ENCODE measurements around the gene IGSF9B. TPM values are rescaled to one million over a fixed set of nuclear protein-coding genes. Genes with fewer than 3 reads are reported as not detected.

The IGSF9B gene
- total and polyA plus RNA-seq, 3 experiments from 2014 or later: 1.4 to 15.2 (median 12.2) TPM

DNA sequence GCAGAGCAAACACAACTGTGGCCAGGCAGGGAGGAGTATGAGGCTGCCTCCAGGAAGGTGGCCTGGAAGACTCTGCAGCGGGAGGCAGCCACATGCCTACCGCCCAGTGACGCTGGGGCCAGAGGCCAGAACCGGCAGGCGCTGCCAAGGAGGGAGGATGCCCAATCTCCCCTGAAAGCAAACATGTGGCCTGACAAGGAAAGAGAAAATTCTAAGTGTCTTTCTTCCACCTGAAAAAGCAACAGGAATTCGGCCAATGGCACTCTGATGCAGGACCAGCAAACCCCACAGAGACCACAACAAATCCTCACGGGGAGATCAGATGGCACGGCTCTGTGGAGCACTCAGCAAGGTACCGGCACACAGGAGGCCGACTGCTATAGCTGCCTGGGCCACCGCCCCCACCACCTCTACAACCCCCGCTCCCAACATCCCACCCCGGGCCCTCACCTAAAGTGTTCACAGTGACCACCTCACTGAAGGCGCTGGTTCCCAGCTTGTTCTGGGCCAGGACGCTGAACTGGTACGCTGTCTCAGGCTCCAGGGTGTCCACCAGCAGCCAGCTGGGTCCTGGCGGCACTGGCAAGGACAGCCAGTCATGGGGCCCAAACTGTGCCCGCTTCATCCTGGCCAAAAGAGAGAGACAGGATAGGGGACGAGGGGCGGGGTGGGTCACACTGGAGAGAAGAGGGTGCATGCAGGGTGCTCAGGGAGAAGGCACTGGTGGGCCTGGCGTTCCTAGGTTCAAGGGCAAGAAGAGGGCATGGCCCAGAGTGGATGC is 30.1 kb downstream of the IGSF9B start:
- peaks cover 2 to 28% (median 5%) of the 10 kb centered on the region in 3 donors for H3K36me3 Mint-ChIP-seq
- no peaks in the 10 kb centered on the region for H3K9me3 Mint-ChIP-seq
- peaks cover 26% of the 10 kb centered on the region for H3K4me1 ChIP-seq (ENCODE audit: insufficient read depth, low read length)
- H3K4me1 Mint-ChIP-seq: peaks cover 16 to 20% (median 19%) of the 10 kb centered on the region in 3 donors
- no peaks in the 10 kb centered on the region for H3K27me3 Mint-ChIP-seq
- H3K4me3 ChIP-seq (ENCODE audit: low read length): no peak overlapping the region
- POLR2A ChIA-PET: no interaction called here
- H3K9me3 ChIP-seq (ENCODE audit: low read length): no peaks in the 10 kb centered on the region
- H3K4me3 Mint-ChIP-seq: no peak overlapping the region
- CTCF ChIA-PET: interaction anchor here (0.7 to 2.8 kb wide), 12 partner anchors 10 to 214 kb away, joined by 3 to 31 read pairs (median 8); no protein-coding TSS in a partner anchor
- no peaks in the 10 kb centered on the region for H3K36me3 ChIP-seq (ENCODE audit: insufficient read depth, low read length)
- no peak overlapping the region for H3K27ac ChIP-seq (ENCODE audit: low read depth, low read length)
- H3K27me3 ChIP-seq (ENCODE audit: insufficient read depth, low read length, poor library complexity, severe bottlenecking): no peaks in the 10 kb centered on the region
- no peak for DNase-seq
- no peak overlapping the region for H3K27ac Mint-ChIP-seq

DNA sequence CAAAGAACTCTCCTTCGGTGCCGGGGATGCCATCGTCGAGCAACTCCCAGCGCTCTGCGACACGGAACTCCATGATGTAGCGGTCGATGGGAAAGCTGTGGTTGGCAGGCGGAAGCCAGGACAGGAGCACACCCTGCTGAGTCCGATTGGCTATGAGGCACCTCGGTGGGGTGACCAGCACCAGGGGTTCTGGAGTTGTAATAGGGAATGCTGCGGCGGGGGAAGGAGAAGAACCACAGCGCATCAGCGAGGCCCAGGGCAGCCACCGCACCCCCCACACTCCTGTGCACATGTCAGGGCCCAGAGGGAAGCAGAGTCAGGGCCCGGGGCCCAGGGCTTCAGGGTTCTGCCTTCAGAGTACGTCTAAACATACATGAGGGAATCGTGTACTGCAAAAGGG is 31.0 kb downstream of the IGSF9B start:
- Histone ChIP-seq H3K4me1 (ENCODE audit: insufficient read depth, low read length) (peaks cover 26% of the 10 kb centered on the region), H3K27ac (ENCODE audit: low read depth, low read length) (no peak overlapping the region), H3K27me3 (ENCODE audit: insufficient read depth, low read length, poor library complexity, severe bottlenecking) (no peaks in the 10 kb centered on the region), H3K36me3 (ENCODE audit: insufficient read depth, low read length) (no peaks in the 10 kb centered on the region), H3K9me3 (ENCODE audit: low read length) (no peaks in the 10 kb centered on the region), H3K4me3 (ENCODE audit: low read length) (no peak overlapping the region)
- Mint-ChIP-seq H3K27me3 (no peaks in the 10 kb centered on the region), H3K4me3 (no peak overlapping the region), H3K9me3 (no peaks in the 10 kb centered on the region), H3K27ac (no peak overlapping the region), H3K36me3 (peaks cover 5 to 36% (median 6%) of the 10 kb centered on the region in 3 donors), H3K4me1 (peaks cover 16 to 20% (median 19%) of the 10 kb centered on the region in 3 donors)
- no peak for DNase-seq
- POLR2A ChIA-PET: no interaction called here
- CTCF ChIA-PET: no interaction called here

DNA sequence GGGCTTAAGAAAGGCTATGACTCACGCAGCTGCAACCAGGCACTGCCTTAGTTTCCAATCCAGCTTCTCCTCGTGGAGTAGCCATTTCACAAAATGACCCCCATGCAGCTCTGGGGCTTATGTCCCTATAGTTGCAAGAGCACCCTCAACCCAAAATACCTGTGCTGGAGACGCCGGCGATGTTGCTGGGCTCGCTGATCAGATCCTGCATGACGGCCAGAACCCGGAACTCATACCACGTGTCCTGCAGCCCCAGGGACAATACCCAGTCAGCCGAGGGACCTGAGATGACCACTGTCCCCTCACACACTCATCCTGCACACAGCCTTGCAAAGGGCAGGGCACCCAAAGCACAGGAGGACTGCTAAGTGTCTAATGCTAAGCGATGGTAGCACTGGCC is 32.1 kb downstream of the IGSF9B start:
- CTCF ChIA-PET: no interaction called here
- H3K36me3 Mint-ChIP-seq: peaks cover 5 to 38% (median 6%) of the 10 kb centered on the region in 3 donors
- POLR2A ChIA-PET: no interaction called here

DNA sequence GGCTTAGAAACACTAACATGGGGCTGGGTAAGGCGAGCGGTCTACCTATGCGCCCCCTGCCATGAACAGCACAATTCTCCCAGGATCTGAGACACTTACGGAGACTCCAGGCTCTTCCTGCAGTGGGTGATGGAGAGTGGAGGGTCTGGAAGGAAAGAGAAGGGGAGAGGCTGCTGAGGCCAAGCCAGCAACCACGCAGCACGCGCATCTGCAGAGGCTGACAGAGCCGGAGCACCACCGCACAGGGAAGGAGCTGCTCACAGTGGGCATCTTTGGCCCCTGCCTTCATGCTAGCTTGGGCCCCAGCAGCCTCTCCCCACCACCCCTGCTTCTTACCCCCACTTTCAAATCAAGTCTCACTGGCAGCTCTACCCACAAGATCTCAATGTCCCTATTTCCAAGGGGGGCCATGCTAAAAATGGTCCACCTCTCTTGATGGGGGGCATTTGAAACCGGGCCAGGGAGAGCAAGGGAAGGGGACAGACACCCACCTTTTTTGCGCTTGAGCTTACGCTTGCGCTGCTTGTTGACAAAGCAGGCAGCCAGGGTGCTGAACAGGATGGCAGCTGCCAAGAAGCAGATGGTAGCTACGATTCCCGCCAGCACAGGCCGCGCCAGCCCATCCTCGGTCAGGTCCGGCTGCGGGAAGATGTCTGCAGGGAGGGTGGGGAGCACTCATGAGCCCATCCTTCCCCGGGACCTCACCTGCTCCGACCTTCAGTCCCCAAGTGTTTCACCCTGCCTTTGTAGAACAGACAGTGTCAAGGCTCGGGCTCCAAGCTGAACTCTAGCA is 34.5 kb downstream of the IGSF9B start:
- peaks cover 5 to 38% (median 6%) of the 10 kb centered on the region in 3 donors for H3K36me3 Mint-ChIP-seq

More for the DNA sequence above, 32.1 kb downstream of the IGSF9B start:
- no peak for DNase-seq
- Histone ChIP-seq H3K36me3 (ENCODE audit: insufficient read depth, low read length) (no peaks in the 10 kb centered on the region), H3K4me1 (ENCODE audit: insufficient read depth, low read length) (peaks cover 23% of the 10 kb centered on the region), H3K9me3 (ENCODE audit: low read length) (no peaks in the 10 kb centered on the region), H3K27ac (ENCODE audit: low read depth, low read length) (no peak overlapping the region), H3K4me3 (ENCODE audit: low read length) (no peak overlapping the region), H3K27me3 (ENCODE audit: insufficient read depth, low read length, poor library complexity, severe bottlenecking) (no peaks in the 10 kb centered on the region)
- no peaks in the 10 kb centered on the region for H3K9me3 Mint-ChIP-seq
- H3K4me1 Mint-ChIP-seq: peaks cover 16 to 20% (median 19%) of the 10 kb centered on the region in 3 donors
- H3K4me3 Mint-ChIP-seq: no peak overlapping the region
- H3K27ac Mint-ChIP-seq: no peak overlapping the region
- no peaks in the 10 kb centered on the region for H3K27me3 Mint-ChIP-seq

DNA sequence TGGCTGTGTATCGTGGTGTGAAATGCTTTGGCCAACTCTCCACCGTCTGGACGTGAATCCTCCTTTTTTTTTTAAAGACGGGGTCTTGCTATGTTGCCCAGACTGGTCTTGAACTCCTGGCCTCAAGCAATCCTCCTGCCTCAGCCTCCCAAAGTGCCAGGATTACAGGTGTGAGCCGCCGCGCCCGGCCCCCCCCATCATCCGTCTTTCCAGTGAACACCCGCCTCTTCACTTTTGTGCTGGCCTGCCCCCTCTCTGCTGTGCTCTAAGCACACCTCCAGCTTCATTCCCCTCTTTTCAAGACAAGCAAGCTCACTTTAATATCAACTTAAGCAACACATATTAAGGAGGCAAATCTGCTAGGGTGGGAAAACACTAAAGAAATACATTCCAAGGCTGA is 35.3 kb downstream of the IGSF9B start:
- CTCF ChIA-PET: no interaction called here
- H3K4me1 ChIP-seq (ENCODE audit: insufficient read depth, low read length): no peaks in the 10 kb centered on the region
- peaks cover 5 to 38% (median 6%) of the 10 kb centered on the region in 3 donors for H3K36me3 Mint-ChIP-seq
- H3K4me3 Mint-ChIP-seq: no peak overlapping the region
- H3K4me3 ChIP-seq (ENCODE audit: low read length): no peak overlapping the region
- no peaks in the 10 kb centered on the region for H3K9me3 ChIP-seq (ENCODE audit: low read length)
- no peaks in the 10 kb centered on the region for H3K27me3 ChIP-seq (ENCODE audit: insufficient read depth, low read length, poor library complexity, severe bottlenecking)
- H3K36me3 ChIP-seq (ENCODE audit: insufficient read depth, low read length): no peaks in the 10 kb centered on the region
- POLR2A ChIA-PET: no interaction called here
- no peak for DNase-seq
- H3K4me1 Mint-ChIP-seq: peaks cover 0 to 7% (median 4%) of the 10 kb centered on the region in 3 donors
- no peaks in the 10 kb centered on the region for H3K9me3 Mint-ChIP-seq
- H3K27ac ChIP-seq (ENCODE audit: low read depth, low read length): no peak overlapping the region
- peak overlapping the region in 2 of 8 donors; percentile 18 to 54 for H3K27ac Mint-ChIP-seq
- no peaks in the 10 kb centered on the region for H3K27me3 Mint-ChIP-seq

More for the DNA sequence above, 34.5 kb downstream of the IGSF9B start:
- H3K9me3 ChIP-seq (ENCODE audit: low read length): no peaks in the 10 kb centered on the region
- DNase-seq: no peak
- H3K4me1 Mint-ChIP-seq: peaks cover 0 to 8% (median 5%) of the 10 kb centered on the region in 3 donors
- H3K27ac Mint-ChIP-seq: peak overlapping the region in 1 of 8 donors; percentile 54
- H3K4me3 Mint-ChIP-seq: no peak overlapping the region
- H3K36me3 ChIP-seq (ENCODE audit: insufficient read depth, low read length): no peaks in the 10 kb centered on the region
- H3K4me3 ChIP-seq (ENCODE audit: low read length): no peak overlapping the region
- no peaks in the 10 kb centered on the region for H3K27me3 ChIP-seq (ENCODE audit: insufficient read depth, low read length, poor library complexity, severe bottlenecking)
- no peaks in the 10 kb centered on the region for H3K9me3 Mint-ChIP-seq
- H3K27ac ChIP-seq (ENCODE audit: low read depth, low read length): no peak overlapping the region
- ChIA-PET POLR2A (no interaction called here), CTCF (no interaction called here)
- H3K4me1 ChIP-seq (ENCODE audit: insufficient read depth, low read length): no peaks in the 10 kb centered on the region
- H3K27me3 Mint-ChIP-seq: no peaks in the 10 kb centered on the region

DNA sequence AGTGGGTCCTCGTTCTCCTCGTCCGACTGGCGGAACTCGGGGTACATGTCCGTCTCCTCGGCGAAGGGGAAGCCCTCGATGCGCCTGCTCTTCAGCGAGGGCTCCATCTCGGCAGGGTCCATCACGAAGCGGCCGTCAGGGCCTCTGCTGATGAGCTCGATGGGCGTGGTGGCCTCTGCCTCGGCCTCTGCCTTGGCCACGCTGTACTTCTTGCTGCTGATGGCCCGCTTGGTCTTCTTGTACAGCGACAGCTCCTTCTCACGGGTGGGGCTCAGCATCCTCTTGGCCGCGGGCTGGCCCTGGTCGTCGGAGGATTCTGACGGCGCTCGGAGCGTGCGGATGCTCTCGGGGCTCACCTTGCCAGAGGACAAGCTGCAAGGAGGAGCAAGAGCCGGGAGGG is 35.7 kb downstream of the IGSF9B start:
- no peak for DNase-seq
- Mint-ChIP-seq H3K4me1 (peaks cover 0 to 7% (median 4%) of the 10 kb centered on the region in 3 donors), H3K36me3 (peaks cover 5 to 38% (median 6%) of the 10 kb centered on the region in 3 donors), H3K4me3 (no peak overlapping the region), H3K27me3 (no peaks in the 10 kb centered on the region), H3K9me3 (no peaks in the 10 kb centered on the region), H3K27ac (no peak overlapping the region)
- Histone ChIP-seq H3K9me3 (ENCODE audit: low read length) (no peaks in the 10 kb centered on the region), H3K4me3 (ENCODE audit: low read length) (no peak overlapping the region), H3K36me3 (ENCODE audit: insufficient read depth, low read length) (no peaks in the 10 kb centered on the region), H3K4me1 (ENCODE audit: insufficient read depth, low read length) (no peaks in the 10 kb centered on the region), H3K27ac (ENCODE audit: low read depth, low read length) (no peak overlapping the region), H3K27me3 (ENCODE audit: insufficient read depth, low read length, poor library complexity, severe bottlenecking) (no peaks in the 10 kb centered on the region)
- POLR2A ChIA-PET: no interaction called here
- CTCF ChIA-PET: no interaction called here

DNA sequence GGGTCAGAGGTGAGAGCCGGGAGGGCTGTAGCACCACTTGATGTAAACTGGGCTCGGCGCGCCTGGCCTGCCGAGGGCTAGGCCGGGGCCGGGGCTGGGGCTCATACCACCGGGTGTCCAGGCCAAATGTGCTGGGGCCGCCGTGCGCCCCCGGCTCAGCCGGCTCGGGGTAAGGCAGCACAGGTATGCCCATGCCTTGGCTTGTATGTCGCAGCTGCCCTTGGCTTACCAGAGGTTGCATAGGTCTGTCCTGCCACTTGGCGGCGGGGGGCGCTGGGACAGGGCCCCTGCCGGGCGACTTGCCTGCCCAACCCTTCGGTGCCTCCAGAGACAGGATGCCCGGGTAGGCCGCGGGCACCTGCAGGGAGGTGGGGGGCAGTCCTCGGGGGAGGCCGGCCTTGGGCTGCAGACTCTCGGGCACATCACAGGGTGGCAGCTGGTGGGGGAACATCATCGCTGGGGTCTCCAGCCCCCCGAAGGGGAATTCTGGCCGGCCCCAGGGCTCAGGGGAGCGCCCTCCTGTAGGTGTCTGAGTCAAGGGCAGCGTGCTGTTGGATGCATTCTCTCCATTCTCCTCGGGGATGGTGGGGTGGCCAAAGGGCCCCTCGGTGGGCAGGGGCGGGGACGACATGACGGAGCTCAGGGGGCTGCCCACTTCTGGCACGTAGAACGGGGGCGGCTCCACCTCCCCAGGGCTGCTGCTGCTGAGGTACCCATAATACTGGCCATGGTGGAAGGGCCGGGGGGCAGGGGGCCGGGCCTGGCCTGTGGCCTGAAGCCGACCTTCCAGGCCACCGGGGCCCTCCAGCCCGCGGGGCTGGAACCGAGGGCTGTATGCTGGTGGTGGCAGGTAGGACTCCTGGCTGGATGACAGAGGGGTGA is 36.4 kb downstream of the IGSF9B start:
- H3K9me3 Mint-ChIP-seq: no peaks in the 10 kb centered on the region
- POLR2A ChIA-PET: no interaction called here
- H3K4me3 Mint-ChIP-seq: no peak overlapping the region
- DNase-seq: no peak
- CTCF ChIA-PET: no interaction called here
- no peak overlapping the region for H3K27ac Mint-ChIP-seq
- H3K4me1 Mint-ChIP-seq: peaks cover 0 to 7% (median 4%) of the 10 kb centered on the region in 3 donors
- H3K36me3 Mint-ChIP-seq: peaks cover 5 to 31% (median 7%) of the 10 kb centered on the region in 3 donors
- H3K4me3 ChIP-seq (ENCODE audit: low read length): no peak overlapping the region
- no peaks in the 10 kb centered on the region for H3K27me3 Mint-ChIP-seq
- no peak overlapping the region for H3K27ac ChIP-seq (ENCODE audit: low read depth, low read length)
- H3K9me3 ChIP-seq (ENCODE audit: low read length): no peaks in the 10 kb centered on the region
- H3K4me1 ChIP-seq (ENCODE audit: insufficient read depth, low read length): no peaks in the 10 kb centered on the region
- no peaks in the 10 kb centered on the region for H3K27me3 ChIP-seq (ENCODE audit: insufficient read depth, low read length, poor library complexity, severe bottlenecking)
- no peaks in the 10 kb centered on the region for H3K36me3 ChIP-seq (ENCODE audit: insufficient read depth, low read length)

Measured in CD8-positive, alpha-beta memory T cell (primary cell).